Stimulated activated CD4-positive, alpha-beta T cell treated with anti-CD3 and anti-CD28 coated beads, Interleukin-4, amount 100 ng/mL, for 4 hours (primary cell): ENCODE measurements around the gene IGFN1.
"Not testable (repeated sequence)": the region's sequence is repeated elsewhere in the genome, so short reads cannot be mapped to it uniquely, and the experiment has no call there.

ENCODE experiments used
- DNase-seq, 2 experiments: peaks; one replicate each; pipeline ENCODE4 v3.0.0-alpha.2; 2020

IGFN1 gene

DNA sequence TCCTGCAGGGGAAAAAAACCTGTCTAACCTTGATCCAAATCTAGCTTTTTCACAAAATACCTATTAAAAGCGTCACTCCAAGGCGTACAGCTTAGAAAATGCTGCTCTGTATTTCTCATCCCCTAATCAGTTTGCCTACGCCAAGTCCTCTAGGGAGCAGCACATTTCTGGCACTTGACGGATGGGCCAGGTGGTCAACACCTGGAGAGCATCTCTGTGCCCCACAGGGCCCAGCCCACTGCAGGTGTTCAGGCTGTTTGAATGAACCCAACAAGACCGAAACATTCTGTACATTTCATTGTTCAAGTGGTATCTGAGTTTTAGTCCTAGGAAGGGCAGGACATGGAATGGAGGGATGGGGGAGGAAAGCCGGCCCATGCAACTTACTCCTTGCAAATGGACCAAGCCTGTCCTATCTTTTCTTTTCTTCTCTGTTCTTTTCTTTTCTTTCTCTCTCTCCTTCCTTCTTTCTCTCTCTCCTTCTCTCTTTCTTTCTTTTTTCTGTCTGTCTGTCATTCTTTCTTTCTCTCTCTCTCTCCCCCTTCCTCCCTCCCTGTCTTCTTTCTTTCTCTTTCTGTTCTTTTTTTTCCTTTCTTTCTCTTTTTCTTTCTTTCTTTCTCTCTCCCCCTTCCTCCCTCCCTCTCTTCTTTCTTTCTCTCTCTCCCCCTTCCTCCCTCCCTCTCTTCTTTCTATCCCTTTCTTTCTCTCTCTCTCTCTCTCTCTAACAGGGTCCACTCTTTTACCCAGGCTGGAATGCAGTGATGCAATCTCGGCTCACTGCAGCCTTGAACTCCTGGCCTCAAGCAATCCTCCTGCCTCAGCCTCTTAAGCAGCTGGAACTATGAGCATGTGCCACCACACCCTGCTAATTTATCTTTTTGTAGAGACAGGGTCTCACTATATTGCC is 29.1 kb downstream of the IGFN1 start:
- DNase-seq, result no peak

DNA sequence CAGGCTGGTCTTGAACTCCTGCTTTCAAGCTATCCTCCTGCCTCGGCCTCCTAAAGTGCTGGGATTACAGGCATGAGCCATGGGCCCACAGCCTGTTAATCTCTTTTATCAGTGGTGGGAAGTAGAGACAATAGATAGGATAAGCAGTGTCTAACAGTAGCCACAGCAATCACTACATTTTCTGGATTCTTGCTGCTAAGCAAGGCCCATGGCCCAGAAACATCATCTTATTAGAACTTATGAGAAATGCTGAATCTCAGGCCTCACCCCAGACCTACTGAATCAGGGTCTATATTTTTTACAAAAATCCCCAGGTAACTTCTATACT is 29.7 kb downstream of the IGFN1 start:
- no peak for DNase-seq

DNA sequence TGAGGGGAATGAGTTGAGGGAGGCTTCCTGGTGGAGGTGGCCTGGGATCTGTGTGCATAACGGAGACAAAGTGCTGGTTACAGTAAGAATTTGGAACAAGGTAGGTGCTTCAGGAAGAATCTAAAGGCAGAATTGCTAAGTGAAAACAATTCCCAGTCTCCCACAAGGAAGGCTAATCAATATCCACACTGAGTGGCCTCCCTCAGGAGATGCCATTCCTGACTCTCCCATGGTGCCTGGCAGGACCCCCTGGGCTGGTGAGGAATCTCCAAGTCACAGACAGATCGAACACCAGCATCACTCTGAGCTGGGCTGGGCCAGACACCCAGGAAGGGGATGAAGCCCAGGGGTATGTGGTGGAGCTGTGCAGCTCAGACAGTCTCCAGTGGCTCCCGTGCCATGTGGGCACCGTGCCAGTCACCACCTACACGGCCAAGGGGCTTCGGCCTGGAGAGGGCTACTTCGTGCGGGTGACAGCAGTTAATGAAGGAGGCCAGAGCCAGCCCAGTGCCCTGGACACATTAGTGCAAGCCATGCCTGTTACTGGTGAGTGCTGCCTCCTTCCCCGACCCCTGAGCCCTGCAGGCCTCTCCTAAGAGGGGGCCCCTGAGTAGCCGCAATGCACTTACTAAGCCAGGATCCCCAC is 30.7 kb downstream of the IGFN1 start:
- DNase-seq, result no peak

DNA sequence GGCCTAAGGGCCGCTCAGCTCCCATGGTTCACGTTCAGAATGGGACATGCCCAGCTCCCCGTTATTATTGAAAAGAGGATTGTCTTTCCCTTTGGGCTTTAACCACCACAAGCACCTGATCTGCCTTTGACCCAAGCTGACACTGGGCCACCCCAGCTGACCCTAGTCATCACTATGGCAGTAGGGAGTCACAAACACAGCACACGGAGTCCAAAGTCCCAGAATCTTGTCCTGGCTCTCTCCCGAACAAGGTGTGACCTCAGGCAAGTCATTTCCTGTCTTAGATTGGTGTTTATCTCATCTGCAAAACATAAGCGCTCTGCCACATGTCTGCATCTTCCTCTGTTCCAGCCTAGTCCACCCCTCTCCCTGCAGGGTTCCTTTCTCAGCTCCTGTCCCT is 31.5 kb downstream of the IGFN1 start:
- no peak for DNase-seq

DNA sequence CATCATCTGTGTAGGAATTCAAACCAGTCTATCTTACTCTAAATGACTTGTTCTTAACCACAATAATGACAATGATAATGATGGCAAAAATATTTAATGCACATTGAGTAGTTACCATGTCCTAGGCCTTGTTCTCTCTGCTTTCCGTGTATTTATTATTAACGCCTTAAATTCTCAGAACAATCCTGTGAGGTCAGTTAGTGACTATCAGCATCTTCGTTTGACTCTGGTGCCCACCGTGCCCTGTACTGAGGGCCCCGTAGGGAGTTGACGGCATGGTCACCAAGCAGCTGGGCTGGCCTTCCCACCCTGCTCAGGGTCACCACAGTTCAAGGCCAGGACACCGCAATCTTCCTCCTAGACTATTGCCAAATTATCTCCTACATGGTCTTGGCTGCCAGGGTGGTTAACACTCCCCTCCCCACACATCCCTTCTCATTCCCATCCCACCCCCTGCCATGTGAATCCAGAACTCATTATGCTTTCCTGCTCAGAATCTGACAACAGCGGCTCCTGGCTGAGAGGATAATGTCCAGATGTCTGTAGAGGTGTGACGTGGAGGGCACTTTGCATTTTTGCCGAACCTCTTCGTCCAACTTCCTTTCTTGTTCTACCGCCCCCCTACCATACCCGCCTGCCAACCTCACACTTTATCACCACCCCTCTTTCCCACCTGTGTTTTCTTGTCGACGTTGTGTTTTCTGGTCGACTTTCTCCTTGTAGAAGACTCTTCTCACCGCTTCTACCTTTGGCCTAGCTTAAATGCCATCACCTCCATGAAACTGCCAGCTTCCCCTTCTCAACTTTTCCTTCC is 33.4 kb downstream of the IGFN1 start:
- no peak for DNase-seq

DNA sequence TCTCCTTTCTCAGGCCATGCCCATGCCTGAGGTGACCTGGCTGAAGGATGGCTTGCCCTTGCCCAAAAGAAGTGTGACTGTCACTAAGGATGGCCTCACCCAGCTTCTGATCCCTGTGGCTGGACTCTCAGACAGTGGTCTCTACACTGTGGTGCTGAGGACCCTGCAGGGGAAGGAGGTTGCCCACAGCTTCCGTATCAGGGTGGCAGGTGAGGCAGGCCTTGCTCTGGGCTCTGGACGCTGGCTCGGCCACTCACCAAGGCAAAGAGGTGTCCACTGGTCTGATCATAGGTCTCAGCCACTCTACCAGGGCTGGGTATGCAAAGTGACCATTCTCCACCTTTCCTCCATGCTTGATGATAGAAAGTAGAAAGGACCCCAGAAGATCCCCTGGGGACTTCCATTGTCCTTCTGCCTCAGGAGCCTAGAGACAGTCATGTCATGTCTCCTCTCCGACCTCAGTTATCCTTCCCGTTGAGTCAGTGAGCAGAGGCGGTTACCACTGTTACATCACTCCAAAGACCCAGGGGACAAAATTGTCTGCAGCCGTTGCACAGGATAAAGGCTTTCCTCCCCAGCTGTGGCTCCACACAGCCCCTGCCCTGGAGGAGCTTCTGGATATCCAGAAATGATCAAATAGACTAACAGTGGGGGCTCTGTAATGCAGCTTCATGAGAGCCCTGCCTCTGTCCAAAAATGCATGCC is 34.2 kb downstream of the IGFN1 start:
- no peak for DNase-seq

DNA sequence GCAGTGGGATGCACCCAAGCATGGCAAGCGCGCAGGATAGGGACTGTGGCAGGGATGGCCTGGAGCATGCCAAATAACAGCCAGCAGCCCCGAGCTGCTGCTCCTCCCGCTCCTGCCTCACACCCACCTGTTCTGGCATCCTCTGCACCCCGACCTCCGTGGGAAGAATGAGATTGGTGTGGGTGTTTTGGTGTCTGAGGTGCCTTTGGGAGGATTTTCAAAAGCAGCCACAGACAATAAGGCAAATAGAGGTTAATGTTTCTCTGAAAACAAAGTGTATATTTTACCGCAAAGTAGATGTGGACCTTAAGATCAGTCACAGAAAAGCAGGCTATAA is 35.5 kb downstream of the IGFN1 start:
- no peak for DNase-seq

DNA sequence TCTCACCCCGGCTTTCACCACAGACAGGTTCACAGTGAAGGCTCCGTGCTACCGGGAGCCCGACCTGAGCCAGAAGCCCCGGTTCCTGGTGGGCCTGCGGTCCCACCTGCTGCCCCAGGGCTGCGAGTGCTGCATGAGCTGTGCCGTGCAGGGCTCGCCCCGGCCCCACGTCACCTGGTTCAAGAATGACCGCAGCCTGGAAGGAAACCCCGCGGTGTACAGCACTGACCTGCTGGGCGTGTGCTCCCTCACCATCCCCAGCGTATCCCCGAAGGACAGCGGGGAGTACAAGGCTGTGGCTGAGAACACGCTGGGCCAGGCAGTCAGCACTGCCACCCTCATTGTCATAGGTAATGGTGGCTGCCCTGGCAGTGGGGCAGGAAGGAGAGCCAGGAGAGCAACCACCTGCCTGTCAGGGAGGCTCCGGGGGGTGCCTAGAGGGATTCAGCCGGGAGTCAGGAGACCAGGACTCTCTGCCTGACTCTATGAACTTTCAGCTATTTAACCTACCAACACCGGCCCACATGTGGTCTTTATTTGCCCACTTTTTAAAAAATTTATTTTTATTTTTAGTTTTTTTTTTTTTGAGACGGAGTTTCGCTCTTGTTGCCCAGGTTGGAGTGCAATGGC is 36.4 kb downstream of the IGFN1 start:
- peak in 1 of 2 experiments; percentile 0 for DNase-seq

DNA sequence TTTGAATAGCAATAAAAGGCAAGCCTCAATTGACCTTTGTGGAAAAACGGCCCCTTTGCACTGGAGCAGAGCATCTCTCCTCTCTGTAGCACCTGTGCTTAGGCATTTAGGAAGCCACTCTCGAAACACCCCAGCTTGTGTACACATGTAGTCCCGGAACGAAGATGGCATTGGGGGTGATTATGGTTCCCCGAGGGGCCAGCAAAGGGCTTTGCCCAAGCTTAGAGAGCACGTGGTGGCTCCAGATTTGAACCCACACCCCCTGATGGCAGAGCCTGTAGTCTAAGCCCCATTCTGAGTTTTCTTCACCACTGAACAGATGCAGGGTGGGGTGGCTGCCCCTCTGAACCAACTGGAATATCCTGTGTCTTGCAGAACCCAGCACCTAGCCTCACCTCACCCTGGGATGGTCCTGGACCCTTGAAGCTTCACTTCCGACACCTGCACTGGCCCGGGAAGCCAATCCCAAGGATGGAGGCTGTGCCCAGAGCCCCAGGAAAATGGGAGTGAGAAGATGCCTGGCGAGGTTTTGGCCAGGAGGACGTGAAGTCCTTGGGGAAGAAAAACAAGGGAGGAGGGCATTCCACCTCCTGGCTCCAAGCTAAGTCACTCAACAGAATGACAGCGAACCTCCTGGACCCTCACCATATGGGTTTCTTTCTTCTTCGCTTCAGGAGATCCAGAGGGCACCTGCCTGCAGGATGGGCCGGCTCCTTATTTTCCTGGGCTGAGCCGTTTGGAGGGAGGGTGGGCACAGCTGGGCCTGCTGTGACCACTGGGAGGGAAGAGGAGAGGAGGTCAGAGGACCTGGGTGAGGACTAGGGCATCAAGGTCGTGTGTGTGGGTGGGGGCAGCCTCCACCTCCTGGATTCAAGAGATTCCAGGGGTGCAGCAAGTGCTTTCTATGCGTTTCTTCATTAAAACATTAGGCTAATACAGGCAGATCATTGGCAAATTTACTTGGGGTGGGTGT is 37.7 kb downstream of the IGFN1 start:
- peak in 1 of 2 experiments; percentile 1 for DNase-seq

DNA sequence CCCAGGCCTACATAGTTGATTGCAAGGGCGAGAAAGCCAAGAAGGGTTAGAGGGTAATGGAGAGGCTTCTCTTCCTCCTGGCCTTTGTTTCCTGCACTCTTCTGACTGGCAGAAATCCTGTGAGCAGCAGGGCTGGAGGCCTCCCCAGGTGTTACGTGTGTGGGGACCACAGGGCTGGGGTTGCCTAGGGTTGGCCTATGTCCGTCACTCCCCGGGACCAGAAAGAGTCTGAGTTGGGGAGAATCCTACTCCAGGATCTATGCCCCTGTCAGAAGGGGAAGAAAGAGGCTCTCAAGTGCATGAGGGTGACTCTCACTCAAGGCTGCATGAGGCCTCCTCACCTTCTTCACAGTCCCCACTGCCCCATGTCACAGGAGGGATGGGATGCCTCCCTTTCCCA is 38.5 kb downstream of the IGFN1 start:
- no peak for DNase-seq

DNA sequence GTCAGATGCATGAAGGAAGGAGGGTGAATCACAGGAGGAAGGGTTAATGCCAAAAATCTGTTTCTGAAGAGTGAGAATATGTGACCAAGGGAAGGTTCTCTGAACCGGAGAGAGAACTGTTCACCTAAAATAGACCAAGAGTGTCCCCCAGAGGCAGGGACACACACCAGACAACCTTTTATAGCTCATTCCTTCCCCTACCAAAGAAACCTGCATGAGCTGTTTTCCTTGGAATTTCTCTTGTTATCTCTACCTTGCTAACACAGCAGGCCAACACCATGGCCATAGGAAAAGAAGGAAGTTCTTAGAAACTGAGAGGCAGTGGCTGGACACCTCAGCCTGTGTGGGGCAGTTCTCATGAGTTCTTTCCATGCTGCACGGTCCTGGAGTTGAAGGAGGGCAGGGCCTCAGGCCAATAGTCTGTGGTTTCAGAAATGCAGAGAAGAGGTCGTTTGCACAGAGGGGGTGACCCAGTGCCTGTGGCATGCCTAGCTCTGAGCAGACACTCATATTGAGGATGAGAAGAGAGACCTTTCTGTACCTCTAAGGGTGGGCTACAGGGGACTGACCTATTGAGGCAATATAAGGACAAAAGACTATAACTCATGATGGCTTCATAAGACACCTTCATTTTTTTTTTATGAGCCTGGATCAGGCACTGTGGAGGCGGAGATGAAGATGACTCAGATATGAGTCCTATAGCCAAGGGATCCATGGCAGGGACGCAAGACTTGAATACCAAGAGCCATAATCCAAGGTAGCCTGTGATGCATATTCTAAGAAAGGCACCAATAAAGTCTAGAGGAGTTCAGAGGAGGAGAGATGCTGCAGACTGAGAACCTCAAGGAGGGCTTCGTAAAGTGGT is 39.4 kb downstream of the IGFN1 start:
- DNase-seq, result peak in 1 of 2 experiments; percentile 1

DNA sequence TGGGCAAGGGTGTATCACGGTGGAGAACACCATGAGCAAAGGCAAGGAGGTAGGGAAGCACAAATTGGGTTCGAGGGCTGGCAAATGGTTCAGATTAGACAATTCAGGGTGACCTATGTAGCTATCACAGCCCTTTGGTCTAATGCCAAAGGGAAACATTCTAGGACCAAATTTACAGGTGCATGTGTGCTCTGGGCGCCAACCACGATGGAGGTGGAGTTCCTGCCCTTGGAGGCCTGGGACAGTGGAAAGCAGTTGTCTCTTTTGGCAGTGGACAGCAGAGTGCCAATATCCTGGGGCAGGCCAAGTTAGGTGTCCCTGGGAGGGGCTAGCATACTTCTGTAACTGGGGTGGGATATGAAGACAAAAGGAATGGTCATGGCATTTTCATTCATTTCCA is 40.1 kb downstream of the IGFN1 start:
- DNase-seq, result no peak

DNA sequence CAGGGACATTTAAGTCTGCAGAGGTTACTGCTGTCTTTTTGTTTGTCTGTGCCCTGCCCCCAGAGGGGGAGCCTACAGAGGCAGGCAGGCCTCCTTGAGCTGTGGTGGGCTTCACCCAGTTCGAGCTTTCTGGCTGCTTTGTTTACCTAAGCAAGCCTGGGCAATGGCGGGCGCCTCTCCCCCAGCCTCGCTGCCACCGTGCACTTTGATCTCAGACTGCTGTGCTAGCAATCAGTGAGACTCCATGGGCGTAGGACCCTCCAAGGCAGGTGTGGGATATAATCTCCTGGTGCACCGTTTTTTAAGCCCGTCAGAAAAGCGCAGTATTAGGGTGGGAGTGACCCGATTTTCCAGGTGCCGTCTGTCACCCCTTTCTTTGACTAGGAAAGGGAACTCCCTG is 49.0 kb downstream of the IGFN1 start:
- not testable (repeated sequence) for DNase-seq

DNA sequence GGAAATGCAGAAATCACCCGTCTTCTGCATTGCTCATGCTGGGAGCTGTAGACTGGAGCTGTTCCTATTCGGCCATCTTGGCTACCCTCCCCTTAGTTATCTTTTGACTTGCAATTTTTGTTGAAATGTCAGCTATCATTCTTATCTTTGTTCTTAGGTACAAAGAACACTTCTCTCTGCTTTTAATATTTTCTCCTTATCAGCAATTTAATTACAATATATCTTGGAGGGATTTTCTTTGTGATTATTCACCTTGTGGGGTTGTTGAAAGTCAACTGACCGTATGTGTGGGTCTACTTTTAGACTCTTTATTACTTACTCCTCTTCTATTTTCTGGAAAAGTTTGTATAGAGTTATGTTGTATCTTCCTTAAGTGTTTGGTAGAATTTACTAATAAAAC is 49.5 kb downstream of the IGFN1 start:
- no peak for DNase-seq

DNA sequence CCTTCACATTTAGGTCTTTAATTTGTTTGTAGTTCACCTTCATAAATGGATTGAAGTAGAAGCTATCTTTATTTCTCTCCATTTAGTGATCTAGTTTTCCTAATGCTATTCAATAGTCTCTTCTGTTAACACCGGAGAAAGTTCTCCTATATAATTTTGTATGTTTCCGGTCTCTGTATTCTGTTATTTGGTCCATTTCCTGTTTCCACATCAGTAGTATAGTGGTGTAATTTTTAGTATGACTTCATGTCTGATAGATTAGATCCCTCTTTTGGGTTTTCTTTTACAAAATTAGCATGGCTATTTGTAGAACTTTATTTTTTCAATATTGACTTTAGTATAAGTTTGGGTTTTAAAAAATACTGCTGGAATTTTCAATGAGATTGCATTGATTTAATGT is 51.1 kb downstream of the IGFN1 start:
- no peak for DNase-seq

DNA sequence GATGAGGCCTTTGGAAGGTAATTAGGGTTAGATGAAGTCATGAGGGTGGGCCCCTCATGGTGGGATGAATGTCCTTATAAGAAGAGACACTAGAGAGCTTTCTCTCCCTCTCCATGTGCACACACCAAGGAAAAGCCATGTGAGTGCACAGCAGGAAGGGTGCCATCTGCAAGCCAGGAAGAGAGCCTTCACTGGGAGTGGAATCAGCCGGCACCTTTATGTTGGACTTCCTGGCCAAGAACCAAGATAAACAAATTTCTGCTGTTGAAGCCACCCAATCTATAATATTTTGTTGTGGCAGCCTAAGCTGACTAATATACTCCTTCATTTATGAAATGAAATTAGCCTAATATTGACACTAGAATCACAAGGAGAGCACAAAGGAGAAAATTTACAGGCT is 54.5 kb downstream of the IGFN1 start:
- no peak for DNase-seq

DNA sequence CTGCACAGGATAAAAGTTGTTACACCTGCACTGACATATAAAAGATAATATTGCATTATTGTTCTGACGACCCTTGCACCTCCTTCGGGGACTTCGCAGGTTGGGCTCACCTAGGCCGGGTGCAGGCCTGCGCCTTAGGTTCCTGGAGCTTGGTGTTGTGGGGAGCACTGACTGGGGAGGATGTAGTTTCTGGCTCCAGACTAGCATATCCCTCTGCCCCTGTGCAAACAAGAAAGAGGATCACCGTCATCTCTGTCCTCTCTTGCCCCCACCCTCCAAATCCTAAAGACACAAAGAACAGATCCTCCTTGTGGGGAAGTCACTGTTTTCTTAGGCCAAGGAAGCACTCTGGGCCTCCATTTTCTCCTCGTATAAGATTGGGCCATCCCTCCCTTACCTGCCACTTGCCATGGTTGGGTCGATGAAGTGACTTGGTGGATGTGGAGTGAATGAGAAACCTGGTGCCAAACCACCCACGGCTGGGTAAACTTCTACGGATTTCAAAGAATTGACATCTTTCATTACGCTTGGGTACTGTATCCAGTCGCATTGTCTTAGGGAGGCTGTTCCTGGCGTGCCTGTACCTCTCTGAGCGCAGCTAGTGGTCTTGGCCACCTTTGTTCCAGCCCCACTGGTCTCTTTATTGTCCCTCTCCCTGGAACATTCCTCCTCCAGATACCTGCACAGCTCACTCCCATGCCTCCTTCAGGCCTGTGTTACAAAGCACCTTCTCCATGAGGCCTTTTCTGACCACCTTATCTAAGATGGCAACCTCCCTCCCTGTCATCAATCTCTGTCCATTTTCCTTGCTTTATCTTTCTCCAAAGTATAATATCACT is 58.3 kb downstream of the IGFN1 start:
- DNase-seq, result no peak

DNA sequence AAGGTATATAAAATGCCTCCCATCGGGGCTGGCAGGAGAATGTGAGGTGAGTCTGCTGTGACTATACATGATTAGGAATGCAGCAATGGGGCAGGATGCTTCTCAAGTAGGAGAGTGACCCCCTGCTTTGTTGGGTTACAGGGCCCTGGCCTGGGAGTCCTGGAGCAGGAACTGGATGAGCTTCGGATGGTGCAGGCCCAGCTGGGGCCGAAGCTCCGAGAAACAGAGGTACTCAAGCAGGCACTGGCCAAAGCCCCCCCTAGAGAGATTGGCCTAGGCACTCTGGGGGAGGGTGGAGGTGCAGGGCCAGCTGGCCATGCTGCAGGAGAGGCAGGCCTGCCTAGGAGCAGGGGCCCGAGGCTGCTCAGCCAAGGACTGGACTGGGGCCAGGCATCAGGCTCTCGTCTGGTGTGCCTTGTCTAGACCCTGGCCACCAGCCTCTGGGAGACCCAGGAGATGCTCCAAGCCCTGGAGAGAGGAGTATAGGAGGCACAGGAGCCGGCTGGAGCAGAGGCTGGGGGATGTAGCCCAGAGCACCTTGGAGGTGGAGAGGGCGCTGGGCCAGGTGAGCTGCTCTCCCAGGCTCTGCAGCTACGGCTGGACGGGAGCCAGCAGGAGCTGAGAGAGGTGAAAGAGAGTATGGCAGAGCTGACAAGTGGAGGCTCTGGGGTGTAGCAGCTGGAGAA is 59.8 kb downstream of the IGFN1 start:
- no peak for DNase-seq

DNA sequence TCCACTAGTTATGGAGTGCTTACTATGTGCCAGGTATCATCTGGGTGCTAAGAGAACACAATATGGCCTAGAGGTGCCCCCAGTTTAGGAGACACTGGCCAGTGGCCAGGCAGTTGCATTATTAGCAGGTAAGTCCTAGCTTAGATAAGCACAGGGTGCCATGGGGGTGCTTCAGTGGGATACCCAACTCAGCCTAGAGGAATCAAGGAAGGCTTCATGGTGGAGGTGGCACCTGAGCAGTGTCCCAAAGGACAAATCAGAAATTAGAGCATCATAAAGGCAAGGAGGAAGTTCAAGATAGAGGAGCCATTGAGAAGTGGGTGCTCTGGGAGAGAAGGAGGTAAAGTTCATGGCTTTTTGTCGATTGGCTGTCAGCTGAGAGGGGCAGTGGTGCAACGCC is 60.8 kb downstream of the IGFN1 start:
- no peak for DNase-seq
